Pancreas (tissue), 10 donors: ENCODE data around the gene OCRL. TPM values are rescaled to one million over a fixed set of nuclear protein-coding genes. Genes with fewer than 3 reads are reported as not detected.

Experiments
- ATAC-seq, 4 donors: fragments of 200-7000 bp; cut with Tn5 transposase; one replicate each; pipeline versions ENCODE4 v1.8.0 to v1.9.1; 2020; ENCODE audit warnings: mild to moderate bottlenecking in 4 of 4, moderate library complexity in 4 of 4
- DNase-seq, 6 donors: peaks; one replicate each; pipeline ENCODE4 v3.0.0-alpha.2; 2020
- FAIRE-seq: peaks from 2 replicates; lab custom pipeline; 2012; peaks lifted over from hg19 to GRCh38; lab: Jason Lieb, UNC
- H3K27ac ChIP-seq, 4 donors: fragments of 200-600 bp; sonication (generic); 1 replicate in 3 of 4; 2 replicates in 1 of 4; pipeline versions ENCODE4 v1.5.0 to v1.8.0; 2020
- H3K27me3 ChIP-seq, 4 donors: fragments of 200-600 bp; one replicate each; pipeline ENCODE4 v1.8.0; 2021
- H3K36me3 ChIP-seq, 3 donors: fragments of 200-600 bp; sonication (generic) in 1 of 3; one replicate each; pipeline versions ENCODE4 v1.5.0 to v1.8.0; 2020 to 2021
- H3K4me1 ChIP-seq, 3 donors: fragments of 200-600 bp; one replicate each; pipeline ENCODE4 v1.8.0; 2021
- H3K4me3 ChIP-seq, 4 donors: fragments of 200-600 bp; sonication (generic) in 2 of 4; one replicate each; pipeline versions ENCODE4 v1.5.0 to v1.8.0; 2020 to 2021
- H3K9me3 ChIP-seq, 4 donors: fragments of 200-600 bp; one replicate each; pipeline ENCODE4 v1.8.0; 2021
- WGBS, 2 donors: extraction: QIAGEN DNeasy Blood & Tissue Kit; methylation state at CpG; one replicate each; pipeline ENCODE4 v1.1.7; 2013; 5-methylcytosine and 5-hydroxymethylcytosine counted together
- intact Hi-C, 3 donors: fragments of 100-400 bp; cut with DNase I; formaldehyde crosslinking; loops; one replicate each; pipeline versions ENCODE4 v1.11.1 to v1.14.2; 2022
- polyA plus RNA-seq, 2 donors: library from polyadenylated mRNA; stranded (reverse); fragments of 200-250 nt; gene quantifications; one replicate each; pipeline ENCODE4 v1.2.3, GENCODE V29; 2013
- total RNA-seq, 6 donors: library from RNA; stranded (reverse); fragmentation: NEBNext Ultra II Directional in 4 of 6; extraction: Animal tissue kit (Norgen Biotek cat#: 25700) in 4 of 6; gene quantifications; one replicate each; pipeline versions ENCODE4 v1.2.1 to v1.2.4, GENCODE V29; 2021 to 2023
- TF ChIP-seq, protein P1 (sequence below), 4 donors: fragments of 200-600 bp; sonication (generic) in 3 of 4; IDR thresholded peaks; one replicate each; pipeline versions ENCODE4 v1.5.0 to v1.8.0; 2021; ENCODE audit warnings: antibody characterized with exemption in 4 of 4
- donor health status: healthy with polysubstance abuse.
- donor health status: DM: no; HTN: no; CAD: no; lungs with moderate emphysema.
- donor health status: DM: no; HTN: no; CAD: no.
- donor health status: control.
- donor health status: control.
- donor health status: Bipolar disorder and iron deficiency.
- donor health status: DM: yes; HTN: yes; CAD: no.
- donor health status: DM: no; HTN: no; CAD: no.
- donor health status: DM: no; HTN: no; CAD: no.
- donor health status: DM: yes; HTN: yes; CAD: no.

OCRL gene
- 10 to 100 TPM in 3 of 6 donors, 1 to 10 TPM in 3; 6.9 to 12.9 (median 9.7) TPM for total RNA-seq
- polyA plus RNA-seq, result 10 to 100 TPM in 1 of 2 donors, 1 to 10 TPM in 1; 8.5 to 16.2 TPM

DNA sequence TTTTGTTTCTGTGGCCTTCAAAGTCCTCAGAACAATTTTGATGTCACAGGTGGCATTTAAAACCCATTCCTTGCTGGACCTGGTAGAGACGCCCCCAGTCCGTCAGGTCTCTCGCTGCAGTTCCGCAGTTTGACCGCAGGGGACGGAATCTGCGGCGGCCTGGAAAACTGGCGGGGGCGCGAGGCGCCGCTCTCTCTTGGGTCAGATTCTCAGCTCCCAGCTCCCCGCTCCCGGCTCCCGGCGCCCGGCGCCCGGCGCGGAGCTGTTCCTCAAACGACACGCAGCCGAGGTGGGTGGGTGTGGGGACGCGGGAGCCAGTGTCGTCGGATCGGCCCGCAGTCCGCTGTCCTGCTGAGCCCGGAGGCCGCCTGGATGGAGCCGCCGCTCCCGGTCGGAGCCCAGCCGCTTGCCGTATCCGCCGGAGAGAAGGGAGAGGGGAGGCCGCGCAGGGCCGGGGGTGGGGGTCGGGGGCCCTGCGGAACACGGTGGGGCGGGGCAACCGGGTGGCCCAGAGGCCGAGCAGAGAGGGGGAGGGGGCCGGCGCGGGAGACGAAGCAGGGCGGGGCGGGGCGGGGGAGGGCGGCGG lies at the start of gene OCRL:
Gene OCRL (plus strand): TSS at position 192 of the 586 bp plus-strand sequence. CDS start 181 bp downstream, at position 373.
- intact Hi-C loops, result no loop called here
- peak within 1 kb of the TSS; percentile 28 to 58 (median 36) for H3K4me3 ChIP-seq
- DNase-seq (peak; percentile 51 to 86 (median 74)), FAIRE-seq (no peak), ATAC-seq (peak; percentile 91 to 98 (median 97))
- 0 to 22% methylated on average over 36 to 45 of the region's 60 CpGs for WGBS, 2 donors
- TF ChIP-seq, protein P1, sequence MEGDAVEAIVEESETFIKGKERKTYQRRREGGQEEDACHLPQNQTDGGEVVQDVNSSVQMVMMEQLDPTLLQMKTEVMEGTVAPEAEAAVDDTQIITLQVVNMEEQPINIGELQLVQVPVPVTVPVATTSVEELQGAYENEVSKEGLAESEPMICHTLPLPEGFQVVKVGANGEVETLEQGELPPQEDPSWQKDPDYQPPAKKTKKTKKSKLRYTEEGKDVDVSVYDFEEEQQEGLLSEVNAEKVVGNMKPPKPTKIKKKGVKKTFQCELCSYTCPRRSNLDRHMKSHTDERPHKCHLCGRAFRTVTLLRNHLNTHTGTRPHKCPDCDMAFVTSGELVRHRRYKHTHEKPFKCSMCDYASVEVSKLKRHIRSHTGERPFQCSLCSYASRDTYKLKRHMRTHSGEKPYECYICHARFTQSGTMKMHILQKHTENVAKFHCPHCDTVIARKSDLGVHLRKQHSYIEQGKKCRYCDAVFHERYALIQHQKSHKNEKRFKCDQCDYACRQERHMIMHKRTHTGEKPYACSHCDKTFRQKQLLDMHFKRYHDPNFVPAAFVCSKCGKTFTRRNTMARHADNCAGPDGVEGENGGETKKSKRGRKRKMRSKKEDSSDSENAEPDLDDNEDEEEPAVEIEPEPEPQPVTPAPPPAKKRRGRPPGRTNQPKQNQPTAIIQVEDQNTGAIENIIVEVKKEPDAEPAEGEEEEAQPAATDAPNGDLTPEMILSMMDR (IDR thresholded peaks at IDR 0.05), result peak; percentile 46 to 70 (median 50)
- H3K27me3 ChIP-seq, result no peaks in the 10 kb centered on the region
- no peaks in the 10 kb centered on the region for H3K9me3 ChIP-seq
- H3K27ac ChIP-seq, result peak within 1 kb of the TSS in 3 of 4 donors; percentile 16 to 49 (median 48)
- no peaks in the 10 kb centered on the region for H3K4me1 ChIP-seq
- no peaks in the 10 kb centered on the region for H3K36me3 ChIP-seq

DNA sequence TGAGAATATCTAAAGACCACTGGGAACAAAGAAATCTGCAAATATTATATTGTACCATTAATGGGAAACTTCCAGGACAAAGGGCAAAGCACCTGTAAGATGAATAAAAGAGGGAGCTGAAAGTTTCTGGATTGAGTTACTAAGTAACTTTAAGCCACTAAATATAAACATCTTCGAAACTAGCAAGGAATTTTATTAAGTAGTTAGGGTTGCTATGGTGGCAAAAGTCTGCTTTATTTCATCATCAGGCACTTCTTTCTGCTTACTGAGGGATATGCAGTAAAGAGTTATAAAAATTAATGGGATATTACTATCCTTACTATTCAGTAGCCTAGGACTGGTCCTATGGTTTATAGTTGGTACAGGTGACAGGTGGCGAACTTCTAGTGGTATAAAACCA lies 49.7 kb upstream of the OCRL start:
- H3K27me3 ChIP-seq, result peaks cover 0 to 12% (median 0%) of the 10 kb centered on the region in 4 donors

DNA sequence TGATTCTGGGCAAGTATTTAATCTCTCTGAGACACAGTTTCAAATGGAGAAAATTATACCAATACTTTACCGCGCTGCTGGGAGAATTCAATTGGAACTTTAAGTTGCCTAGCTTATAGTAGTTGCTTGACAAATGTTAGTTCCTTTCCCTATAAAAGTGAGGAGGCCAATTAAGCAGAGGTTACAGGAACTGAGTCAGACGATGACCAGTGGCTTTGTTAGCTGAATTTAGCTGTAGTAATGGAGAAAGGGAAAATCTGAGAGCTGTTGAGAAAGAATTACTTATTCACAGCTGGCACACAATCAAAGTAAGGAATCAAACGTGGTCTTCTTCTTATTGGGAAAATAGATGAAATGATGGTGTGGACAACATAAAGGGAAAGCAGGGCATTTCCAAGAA lies 46.4 kb upstream of the OCRL start:
- H3K27ac ChIP-seq, result no peak overlapping the region
- H3K9me3 ChIP-seq, result no peaks in the 10 kb centered on the region
- H3K4me1 ChIP-seq, result no peaks in the 10 kb centered on the region
- 56 to 77% methylated on average over 4 of the region's 4 CpGs for WGBS, 2 donors
- H3K4me3 ChIP-seq, result no peak overlapping the region
- peaks cover 0 to 5% (median 0%) of the 10 kb centered on the region in 4 donors for H3K27me3 ChIP-seq
- intact Hi-C loops, result no loop called here
- no peak for FAIRE-seq
- TF ChIP-seq, protein P1 (IDR thresholded peaks at IDR 0.05), result no peak
- no peak for ATAC-seq
- peaks cover 0 to 5% (median 0%) of the 10 kb centered on the region in 3 donors for H3K36me3 ChIP-seq
- no peak for DNase-seq

More for the DNA sequence above, 49.7 kb upstream of the OCRL start:
- DNase-seq, result no peak
- no peak for FAIRE-seq
- H3K36me3 ChIP-seq, result peaks cover 0 to 8% (median 0%) of the 10 kb centered on the region in 3 donors
- 64 to 87% methylated on average over 2 of the region's 2 CpGs for WGBS, 2 donors
- H3K27ac ChIP-seq, result no peak overlapping the region
- no peaks in the 10 kb centered on the region for H3K9me3 ChIP-seq
- TF ChIP-seq, protein P1 (IDR thresholded peaks at IDR 0.05), result no peak
- no peak overlapping the region for H3K4me3 ChIP-seq
- intact Hi-C loops, result no loop called here
- ATAC-seq, result no peak
- H3K4me1 ChIP-seq, result no peaks in the 10 kb centered on the region

DNA sequence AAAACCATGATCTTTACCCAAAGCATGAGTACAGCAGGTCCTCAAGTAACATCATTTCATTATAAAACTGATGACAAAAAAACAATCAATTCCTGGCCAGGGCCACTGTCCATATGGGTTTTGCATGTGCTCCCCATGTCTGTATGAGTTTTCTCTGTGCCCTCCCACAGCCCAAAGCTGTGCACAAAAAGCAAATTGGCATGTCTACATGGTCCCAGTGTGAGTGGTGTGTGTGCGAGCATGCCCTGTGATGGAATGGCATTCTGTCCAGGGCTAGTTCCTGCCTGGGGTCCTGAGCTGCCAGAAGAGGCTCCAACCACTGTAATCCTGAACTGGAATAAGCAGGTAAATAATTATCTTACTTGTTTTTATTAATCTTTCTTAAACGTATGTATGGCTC lies 45.2 kb upstream of the OCRL start:
- FAIRE-seq, result no peak
- TF ChIP-seq, protein P1 (IDR thresholded peaks at IDR 0.05), result no peak
- no peak for ATAC-seq

DNA sequence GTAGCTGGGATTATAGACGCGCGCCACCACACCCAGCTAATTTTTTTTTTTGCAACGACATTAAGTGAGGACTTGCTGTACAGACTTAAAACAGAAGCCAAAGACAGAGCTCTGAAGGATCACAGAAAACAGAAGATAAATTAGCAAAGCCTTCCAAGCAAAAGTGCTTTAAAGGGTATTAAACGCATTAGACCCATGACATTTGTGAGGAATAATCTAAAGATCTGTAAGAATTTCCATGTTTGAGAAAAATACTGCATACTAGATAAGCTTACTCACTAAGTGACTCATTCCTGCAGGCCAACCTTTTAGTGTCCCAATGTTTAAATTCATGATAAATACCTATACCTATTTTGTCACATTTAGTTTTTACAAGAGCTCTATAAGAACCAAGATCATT lies 44.2 kb upstream of the OCRL start:
- Histone ChIP-seq H3K27me3 (no peaks in the 10 kb centered on the region), H3K27ac (no peak overlapping the region), H3K4me3 (no peak overlapping the region), H3K36me3 (peaks cover 0 to 5% (median 0%) of the 10 kb centered on the region in 3 donors), H3K9me3 (no peaks in the 10 kb centered on the region), H3K4me1 (no peaks in the 10 kb centered on the region)
- FAIRE-seq (no peak), ATAC-seq (no peak), DNase-seq (no peak)
- intact Hi-C loops, result no loop called here
- 73 to 95% methylated on average over 5 of the region's 5 CpGs for WGBS, 2 donors
- TF ChIP-seq, protein P1 (IDR thresholded peaks at IDR 0.05), result no peak

More for the DNA sequence above, 45.2 kb upstream of the OCRL start:
- H3K27ac ChIP-seq, result no peak overlapping the region
- 68 to 75% methylated on average over 2 of the region's 2 CpGs for WGBS, 2 donors
- H3K27me3 ChIP-seq, result no peaks in the 10 kb centered on the region
- H3K9me3 ChIP-seq, result no peaks in the 10 kb centered on the region
- no peak for DNase-seq
- peaks cover 0 to 5% (median 0%) of the 10 kb centered on the region in 3 donors for H3K36me3 ChIP-seq
- H3K4me1 ChIP-seq, result no peaks in the 10 kb centered on the region
- no peak overlapping the region for H3K4me3 ChIP-seq
- intact Hi-C loops, result no loop called here
